Measurements from ENCODE around the gene FEM1A.
"Not testable (repeated sequence)": the region's sequence is repeated elsewhere in the genome, so short reads cannot be mapped to it uniquely, and the experiment has no call there.

- not testable (repeated sequence) for TF ChIP-seq CTCF (IDR thresholded peaks at IDR 0.05; ENCODE audit: extremely low read depth in 1 of 2, insufficient read depth in 1 of 2, low read depth in 1 of 2, low read length in 2 of 2); MAX (IDR thresholded peaks at IDR 0.05; ENCODE audit: insufficient read depth, insufficient read length); EZH2 (IDR thresholded peaks at IDR 0.05; ENCODE audit: borderline replicate concordance, low read depth, low read length, severe bottlenecking); POLR2A (IDR thresholded peaks at IDR 0.05; ENCODE audit: low read depth, low read length); POLR2AphosphoS5 (IDR thresholded peaks at IDR 0.05; ENCODE audit: insufficient read depth, low read depth, low read length); MYC (IDR thresholded peaks at IDR 0.05; ENCODE audit: low read depth, low read length); GATA2 (IDR thresholded peaks at IDR 0.05; ENCODE audit: insufficient read depth, insufficient read length, low read depth, low read length)
Measured at GRCh38 chr19:4793278-4793677, 1.7 kb downstream of the FEM1A start.

All from endothelial cell of umbilical vein (primary cell).